ENCODE data around the gene FAM13A. TPM values are rescaled to one million over a fixed set of nuclear protein-coding genes. Genes with fewer than 3 reads are reported as not detected.
"Not testable (repeated sequence)": the region's sequence is repeated elsewhere in the genome, so short reads cannot be mapped to it uniquely, and the experiment has no call there.

The FAM13A gene
- total RNA-seq, 4 donors from 2014 or later = 58.6 to 365 (median 71.2) TPM

GRCh38 chr4:88937081-88937480 lies 119.9 kb downstream of the FAM13A start:
- Histone ChIP-seq H3K9me3 (no peaks in the 10 kb centered on the region), H3K27ac (no peak overlapping the region), H3K4me3 (no peak overlapping the region), H3K27me3 (no peaks in the 10 kb centered on the region), H3K36me3 (no peaks in the 10 kb centered on the region), H3K4me1 (peaks cover 5% of the 10 kb centered on the region)
- DNase-seq (ENCODE audit: low spot score in 2 of 2) = no peak
- WGBS = 73% methylated on average over 2 of the region's 2 CpGs
- no peak for TF ChIP-seq POLR2A (IDR thresholded peaks at IDR 0.05)
- no peak for TF ChIP-seq CTCF (IDR thresholded peaks at IDR 0.05)
- no peak for TF ChIP-seq POLR2AphosphoS5 (IDR thresholded peaks at IDR 0.05)
- no peak for TF ChIP-seq EP300 (IDR thresholded peaks at IDR 0.05)

GRCh38 chr4:88933414-88934160 lies 123.4 kb downstream of the FAM13A start:
- Histone ChIP-seq H3K27ac (no peak overlapping the region), H3K9me3 (no peaks in the 10 kb centered on the region), H3K27me3 (no peaks in the 10 kb centered on the region), H3K36me3 (no peaks in the 10 kb centered on the region), H3K4me1 (peaks cover 5% of the 10 kb centered on the region), H3K4me3 (no peak overlapping the region)
- 81% methylated on average over 3 of the region's 3 CpGs for WGBS
- DNase-seq (ENCODE audit: low spot score in 2 of 2) = no peak
- TF ChIP-seq CTCF (IDR thresholded peaks at IDR 0.05) (no peak), POLR2A (IDR thresholded peaks at IDR 0.05) (no peak), POLR2AphosphoS5 (IDR thresholded peaks at IDR 0.05) (no peak), EP300 (IDR thresholded peaks at IDR 0.05) (no peak)

GRCh38 chr4:88928852-88929251 lies 128.1 kb downstream of the FAM13A start:
- 84% methylated on average over 1 of the region's 1 CpG for WGBS

GRCh38 chr4:88927420-88927819 lies 129.6 kb downstream of the FAM13A start:
- no peaks in the 10 kb centered on the region for H3K36me3 ChIP-seq
- no peak for DNase-seq (ENCODE audit: low spot score in 2 of 2)
- H3K9me3 ChIP-seq = no peaks in the 10 kb centered on the region
- no peaks in the 10 kb centered on the region for H3K27me3 ChIP-seq
- no peak overlapping the region for H3K4me3 ChIP-seq
- no peak for TF ChIP-seq POLR2AphosphoS5 (IDR thresholded peaks at IDR 0.05)
- TF ChIP-seq EP300 (IDR thresholded peaks at IDR 0.05) = no peak
- no peak for TF ChIP-seq POLR2A (IDR thresholded peaks at IDR 0.05)
- TF ChIP-seq CTCF (IDR thresholded peaks at IDR 0.05) = no peak
- no peaks in the 10 kb centered on the region for H3K4me1 ChIP-seq
- H3K27ac ChIP-seq = no peak overlapping the region

More at GRCh38 chr4:88928852-88929251, 128.1 kb downstream of the FAM13A start:
- Histone ChIP-seq H3K36me3 (no peaks in the 10 kb centered on the region), H3K9me3 (no peaks in the 10 kb centered on the region), H3K27me3 (no peaks in the 10 kb centered on the region), H3K27ac (no peak overlapping the region), H3K4me1 (no peaks in the 10 kb centered on the region), H3K4me3 (no peak overlapping the region)
- TF ChIP-seq CTCF (IDR thresholded peaks at IDR 0.05) = no peak
- no peak for TF ChIP-seq EP300 (IDR thresholded peaks at IDR 0.05)
- TF ChIP-seq POLR2A (IDR thresholded peaks at IDR 0.05) = no peak
- no peak for TF ChIP-seq POLR2AphosphoS5 (IDR thresholded peaks at IDR 0.05)
- DNase-seq (ENCODE audit: low spot score in 2 of 2) = no peak

- Histone ChIP-seq H3K4me1 (no peaks in the 10 kb centered on the region), H3K27me3 (no peaks in the 10 kb centered on the region), H3K9me3 (no peaks in the 10 kb centered on the region), H3K4me3 (no peak overlapping the region), H3K36me3 (no peaks in the 10 kb centered on the region), H3K27ac (no peak overlapping the region)
- DNase-seq (ENCODE audit: low spot score in 2 of 2) = no peak
- TF ChIP-seq POLR2A (IDR thresholded peaks at IDR 0.05) (no peak), CTCF (IDR thresholded peaks at IDR 0.05) (no peak), POLR2AphosphoS5 (IDR thresholded peaks at IDR 0.05) (no peak), EP300 (IDR thresholded peaks at IDR 0.05) (no peak)
Observed at GRCh38 chr4:88919056-88919455, 137.9 kb downstream of the FAM13A start.

GRCh38 chr4:88913181-88913580 lies 143.8 kb downstream of the FAM13A start:
- not testable (repeated sequence) for H3K4me3 ChIP-seq; DNase-seq (ENCODE audit: low spot score in 2 of 2); H3K36me3 ChIP-seq; H3K9me3 ChIP-seq; H3K4me1 ChIP-seq; H3K27ac ChIP-seq; H3K27me3 ChIP-seq

Measured in suprapubic skin (tissue), 4 donors.